CD4-positive, alpha-beta T cell treated with Interferon gamma for 1 hour (primary cell): ENCODE results near the gene PDE3A.

Source experiments
- DNase-seq: peaks from one replicate; pipeline ENCODE4 v3.0.0-alpha.2; 2020

PDE3A gene

DNA sequence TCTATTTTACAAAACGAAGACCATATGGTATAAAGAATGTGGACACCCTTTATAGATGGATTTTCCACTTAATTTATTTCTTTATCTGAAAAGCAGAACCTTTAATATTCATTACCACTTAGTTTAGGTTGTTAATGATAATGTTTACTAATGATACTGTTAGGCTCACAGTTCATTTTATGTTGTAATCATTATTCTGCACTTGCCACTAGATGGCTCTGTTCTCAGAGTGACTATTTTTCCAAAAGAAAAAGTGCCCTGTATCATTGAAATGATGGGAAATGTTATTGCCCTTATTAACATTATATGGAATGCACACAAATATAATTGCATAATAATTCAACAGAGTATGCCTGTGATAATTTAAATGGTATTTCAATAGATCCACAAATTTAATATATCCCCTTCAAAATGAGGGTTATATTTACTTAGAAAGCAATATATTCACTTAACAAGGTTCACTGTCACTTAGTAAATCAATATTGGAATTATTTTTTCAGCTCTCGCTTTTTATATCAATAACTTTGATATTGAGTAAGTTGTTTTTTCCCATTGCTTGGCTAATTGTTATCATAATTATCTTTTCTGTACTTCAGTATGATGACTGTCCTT is 95.7 kb downstream of the PDE3A start:
- DNase-seq = no peak

DNA sequence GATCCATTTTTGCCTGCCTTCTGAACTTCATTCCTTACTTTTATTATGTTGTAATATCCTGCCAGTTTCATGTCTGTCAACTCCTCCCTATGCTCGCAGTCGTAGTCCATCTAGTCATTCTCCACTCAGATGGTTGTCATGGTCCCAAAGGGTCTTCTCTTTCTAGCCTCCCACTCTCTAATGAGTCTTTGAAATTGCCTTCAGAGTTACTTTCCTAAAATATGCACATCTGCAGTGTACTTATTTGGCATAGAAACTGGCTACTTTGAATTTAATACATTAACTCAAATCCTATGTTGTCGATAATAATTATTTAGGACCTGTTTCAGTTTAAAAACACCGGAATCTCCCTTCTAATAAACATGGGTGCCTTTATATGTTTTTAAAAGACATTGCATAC is 101.0 kb downstream of the PDE3A start:
- no peak for DNase-seq

DNA sequence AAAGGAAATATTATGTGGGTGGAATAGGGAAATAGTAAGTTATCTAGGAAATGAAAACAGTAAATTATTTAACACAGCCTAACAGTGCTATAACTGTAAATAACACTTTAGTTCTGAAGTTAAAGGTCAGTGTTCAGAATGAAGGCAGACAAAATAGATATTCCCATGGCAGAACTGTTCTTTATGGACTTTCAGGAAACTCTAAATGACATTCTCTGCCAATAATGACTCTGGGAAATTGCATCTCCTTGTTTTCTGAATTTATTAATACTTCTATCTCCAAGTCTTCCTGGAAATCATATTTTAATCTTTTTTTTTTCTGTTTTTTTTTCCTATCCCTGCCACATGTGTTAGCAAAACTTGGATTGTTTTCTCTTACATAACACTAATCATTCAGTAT is 101.4 kb downstream of the PDE3A start:
- no peak for DNase-seq

DNA sequence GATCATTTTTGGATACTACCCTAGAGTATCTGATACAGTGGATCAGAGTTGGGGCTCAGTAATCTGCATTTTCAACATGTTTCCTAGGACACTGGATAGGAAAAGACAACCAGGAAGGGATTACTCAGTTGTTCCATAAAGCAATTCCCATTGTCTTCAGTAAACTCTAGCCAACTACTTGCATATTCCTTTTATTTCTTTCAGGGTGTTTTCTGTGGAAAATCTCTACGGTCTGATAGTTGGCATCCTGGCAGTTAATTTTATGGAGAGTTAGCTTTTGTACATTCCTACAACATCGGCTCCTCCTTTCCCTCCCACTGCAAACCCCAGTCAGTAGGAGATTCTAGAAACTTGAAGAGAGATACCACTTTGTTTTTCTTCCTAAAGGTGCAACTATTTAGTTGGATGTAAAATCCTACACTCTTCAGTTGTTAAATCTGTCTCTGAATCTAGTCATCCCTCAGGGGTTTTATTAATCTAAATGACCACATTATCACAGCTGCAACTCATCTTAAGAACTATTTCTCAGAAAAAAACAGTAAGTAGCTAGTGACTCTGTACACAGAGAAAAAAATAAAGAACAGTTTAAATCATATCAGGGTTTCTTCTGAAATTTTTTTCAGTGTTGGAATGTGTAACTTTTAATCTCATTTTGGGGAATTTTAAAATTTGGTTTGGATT is 103.9 kb downstream of the PDE3A start:
- no peak for DNase-seq

GRCh38 chr12:20473133-20473532 is 104.8 kb downstream of the PDE3A start:
- no peak for DNase-seq

DNA sequence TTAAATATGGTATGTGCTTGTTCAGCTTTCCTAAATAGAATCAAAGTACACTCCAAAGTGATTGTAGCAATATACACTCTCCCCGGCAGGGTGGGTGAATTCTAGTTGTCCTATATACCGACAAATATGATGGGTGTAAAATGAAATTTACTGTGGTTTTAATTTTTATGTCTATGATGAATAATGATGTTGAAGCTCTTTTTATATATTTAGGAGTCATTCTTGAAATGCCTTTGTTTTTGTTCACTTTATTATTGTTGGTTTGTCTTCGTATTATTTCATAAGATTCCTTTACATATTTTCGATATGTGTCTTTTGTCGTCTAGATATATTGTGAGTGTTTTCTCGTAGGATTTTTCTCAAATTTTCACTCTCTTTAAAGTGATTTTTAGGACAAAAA is 105.7 kb downstream of the PDE3A start:
- DNase-seq = no peak

DNA sequence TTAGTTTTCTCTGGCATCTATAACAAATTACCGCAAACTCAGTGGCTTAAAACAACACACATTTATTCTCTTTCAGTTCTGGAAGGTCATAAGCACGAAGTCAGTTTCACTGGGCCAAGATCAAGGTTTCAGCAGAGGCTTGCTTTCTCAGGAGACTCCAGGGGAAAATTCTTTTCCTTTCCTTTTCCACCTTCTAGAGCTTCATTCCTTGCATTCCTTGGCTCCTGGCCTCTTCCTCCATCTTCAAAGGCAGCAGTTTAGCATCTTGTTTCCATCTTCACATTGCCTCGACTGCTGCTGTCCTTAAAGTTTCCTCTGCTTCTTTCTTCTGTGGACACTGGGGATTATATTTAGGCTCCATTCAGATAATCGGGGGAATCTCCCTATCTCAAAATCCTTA is 106.1 kb downstream of the PDE3A start:
- DNase-seq = no peak

DNA sequence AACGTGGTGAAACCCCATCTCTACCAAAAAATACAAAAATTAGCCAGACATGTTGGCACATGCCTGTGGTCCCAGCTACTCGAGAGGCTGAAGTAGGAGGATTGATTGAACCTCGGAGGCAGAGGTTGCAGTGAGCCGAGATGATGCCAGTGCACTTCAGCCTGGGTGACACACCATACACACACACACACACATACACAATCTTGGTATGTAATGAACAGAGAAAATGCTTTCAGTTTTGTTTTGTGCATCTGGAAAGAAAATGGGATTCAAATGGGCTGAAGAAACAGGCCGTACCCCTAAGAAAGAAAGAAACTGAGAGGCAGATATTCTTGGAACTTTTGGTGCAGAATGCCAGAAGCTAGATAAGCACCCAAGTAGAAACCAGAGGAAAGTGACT is 107.2 kb downstream of the PDE3A start:
- no peak for DNase-seq

- DNase-seq = no peak
Observed at GRCh38 chr12:20476551-20476950, 108.2 kb downstream of the PDE3A start.

DNA sequence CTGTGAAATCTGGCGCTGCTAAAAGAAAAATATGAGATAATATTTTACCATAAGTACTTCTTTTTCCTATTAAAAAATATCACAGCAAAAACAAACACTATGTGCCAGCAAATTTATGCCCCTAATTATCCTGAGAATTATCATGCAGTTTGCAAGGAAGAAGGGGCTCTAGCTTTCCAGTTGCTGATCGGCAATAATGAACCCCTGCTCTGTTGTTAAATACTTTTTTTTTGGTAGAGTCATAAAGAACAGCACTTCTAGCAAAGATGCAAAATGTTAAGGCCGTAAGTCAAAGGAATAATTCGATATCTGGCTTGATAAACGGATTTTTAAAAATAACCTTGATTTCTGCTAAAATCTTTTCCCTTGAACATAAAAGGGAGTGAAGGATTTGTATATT is 108.9 kb downstream of the PDE3A start:
- no peak for DNase-seq

DNA sequence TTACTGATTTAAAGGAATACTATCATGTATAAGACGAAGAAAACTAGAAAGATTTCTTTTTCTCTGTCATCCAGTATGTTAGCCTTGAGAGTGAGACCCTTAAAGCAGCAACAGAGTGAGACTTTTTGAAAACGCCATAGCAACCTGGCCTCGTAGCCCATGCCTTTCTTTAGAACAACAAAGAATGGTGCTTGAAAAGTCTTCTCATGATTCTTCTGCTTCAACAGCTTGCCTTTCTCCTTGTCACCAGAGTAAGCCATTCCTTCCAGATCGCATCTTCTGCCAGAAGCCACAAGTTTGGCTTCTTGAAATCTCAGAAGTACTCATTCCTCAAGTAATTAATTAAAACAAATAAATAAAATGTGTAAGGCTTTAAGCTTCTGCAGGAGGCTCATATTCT is 109.3 kb downstream of the PDE3A start:
- DNase-seq = no peak

- DNase-seq = no peak
Observed at GRCh38 chr12:20482491-20483054, 114.2 kb downstream of the PDE3A start.

GRCh38 chr12:20483776-20484175 is 115.4 kb downstream of the PDE3A start:
- DNase-seq = no peak

GRCh38 chr12:20486233-20486632 is 117.9 kb downstream of the PDE3A start:
- no peak for DNase-seq

GRCh38 chr12:20487519-20487918 is 119.2 kb downstream of the PDE3A start:
- DNase-seq = no peak

GRCh38 chr12:20489645-20490044 is 121.3 kb downstream of the PDE3A start:
- no peak for DNase-seq

DNA sequence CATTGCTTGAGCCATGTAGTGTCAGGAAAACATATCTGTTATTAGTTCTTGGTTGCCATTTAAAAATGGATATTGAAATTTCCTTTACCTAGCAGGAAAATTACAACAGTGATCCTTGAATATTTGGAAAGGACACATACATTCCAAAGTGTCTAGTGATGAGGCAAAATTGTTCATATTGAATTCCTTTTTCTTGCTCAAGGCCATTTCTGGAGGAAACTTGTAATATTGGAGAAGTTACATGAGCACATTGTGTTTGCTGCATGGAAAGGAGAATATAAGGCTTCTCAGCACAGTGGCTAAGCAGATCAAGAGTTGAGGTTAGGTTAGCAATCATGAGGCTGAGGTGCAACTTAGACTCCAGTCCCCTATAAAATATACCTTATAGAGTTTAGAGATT is 121.9 kb downstream of the PDE3A start:
- DNase-seq = no peak

DNA sequence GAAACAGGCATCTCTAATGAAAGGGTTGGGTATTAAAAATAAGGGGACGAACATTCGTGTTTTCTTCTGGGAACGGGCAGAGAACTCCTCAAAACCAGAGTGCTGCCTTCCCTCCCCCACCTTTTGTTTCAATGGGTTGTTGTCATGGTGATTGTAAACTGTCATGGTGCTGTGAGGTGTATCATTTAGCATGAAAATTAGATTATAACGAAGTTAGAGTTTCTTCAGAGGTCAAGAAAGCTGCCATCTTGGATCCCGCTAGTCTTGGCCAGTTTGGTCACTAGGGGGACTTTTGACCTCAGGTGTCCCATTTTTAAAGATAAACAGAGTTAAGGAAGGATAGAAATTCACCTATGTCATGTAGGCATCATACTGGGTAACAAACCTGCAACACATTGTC is 123.0 kb downstream of the PDE3A start:
- no peak for DNase-seq

- peak; percentile 8 for DNase-seq
Observed at GRCh38 chr12:20492251-20492760, 124.0 kb downstream of the PDE3A start.

DNA sequence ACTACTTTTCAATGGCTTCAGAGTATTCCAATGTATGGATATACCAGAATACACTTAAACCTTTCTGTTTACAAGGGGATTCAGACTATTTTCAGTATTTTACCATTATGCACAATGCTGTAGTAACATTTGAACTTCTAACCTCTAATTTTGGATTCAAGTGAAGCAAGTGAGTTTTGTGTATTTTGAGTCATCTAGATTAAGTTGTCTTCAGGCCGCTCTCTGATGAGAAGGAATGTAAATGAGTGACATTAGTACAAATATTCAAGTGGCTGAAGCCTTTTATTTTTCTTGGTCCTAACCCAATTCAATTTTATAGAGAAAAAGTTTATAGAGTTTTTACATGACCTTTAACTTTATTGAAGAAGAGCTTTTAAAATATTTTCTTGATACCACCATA is 125.6 kb downstream of the PDE3A start:
- DNase-seq = no peak

DNA sequence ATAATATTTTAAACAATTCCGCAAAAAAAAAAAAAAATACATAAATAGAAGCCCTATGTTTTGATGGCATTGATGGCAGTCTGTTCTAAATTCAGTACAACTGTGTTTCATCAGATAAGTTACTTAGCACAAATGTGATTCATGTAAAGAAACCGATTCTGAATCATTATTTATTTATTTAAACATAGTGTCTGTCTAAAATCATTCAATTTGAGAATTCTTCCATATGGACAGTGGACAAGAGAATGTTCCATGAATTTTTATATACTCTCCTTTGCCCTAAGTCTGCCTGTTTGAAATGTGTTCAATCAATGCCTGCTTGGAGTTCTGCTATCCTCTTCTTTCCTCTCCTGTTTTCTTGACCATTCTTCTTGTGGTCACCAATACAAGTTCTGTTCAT is 126.5 kb downstream of the PDE3A start:
- no peak for DNase-seq

DNA sequence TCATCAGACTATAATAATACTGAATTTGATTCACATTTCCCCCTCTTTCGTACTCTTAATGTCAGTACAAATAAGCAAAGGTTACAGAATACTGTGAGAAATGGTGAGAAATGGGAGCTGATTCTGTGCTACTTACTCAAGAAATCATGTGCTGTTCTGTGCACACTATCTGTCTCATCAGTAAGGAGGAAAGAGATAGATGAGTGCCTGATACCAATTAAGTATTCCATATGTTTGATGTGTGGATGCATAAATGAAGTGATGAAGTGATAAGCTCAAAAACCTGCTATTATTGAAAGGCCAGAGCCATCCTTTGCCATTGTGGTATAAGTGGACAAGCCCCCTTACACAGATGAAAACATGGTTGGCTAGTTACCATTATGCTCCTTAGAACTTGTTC is 127.7 kb downstream of the PDE3A start:
- DNase-seq = no peak

- DNase-seq = no peak
Observed at GRCh38 chr12:20497707-20498106, 129.4 kb downstream of the PDE3A start.

GRCh38 chr12:20501958-20502357 is 133.6 kb downstream of the PDE3A start:
- DNase-seq = no peak

GRCh38 chr12:20503858-20504257 is 135.5 kb downstream of the PDE3A start:
- DNase-seq = no peak
